Naive thymus-derived CD4-positive, alpha-beta T cell (primary cell): ENCODE data around the gene UMAD1. TPM values are rescaled to one million over a fixed set of nuclear protein-coding genes. Genes with fewer than 3 reads are reported as not detected.

Source experiments
- ATAC-seq: fragments of 150-1000 bp; cut with Tn5 transposase; 2 replicates; pipeline ENCODE4 v1.10.0; 2021; ENCODE audit warnings: mild to moderate bottlenecking, moderate library complexity
- CTCF ChIA-PET: fragments of 350-600 bp; sonication (Branson Sonifier 250); formaldehyde crosslinking; loops from one replicate; lab custom pipeline; 2021; ENCODE audit warnings: antibody characterized with exemption; lab: Charles Lee
- POLR2A ChIA-PET: fragments of 350-600 bp; sonication (Branson Sonifier 250); formaldehyde crosslinking; loops from one replicate; lab custom pipeline; 2021; ENCODE audit warnings: antibody characterized with exemption, inconsistent platforms; lab: Charles Lee
- DNase-seq, 9 donors: peaks; one replicate each; pipeline versions ENCODE4 v3.0.0 to v3.0.0-alpha.2; 2020 to 2022; ENCODE audit warnings: mixed read lengths in 1 of 9
- H3K27ac ChIP-seq: one replicate; pipeline ENCODE4 v1.7.0; 2013; ENCODE audit warnings: mild to moderate bottlenecking, low read depth, low read length, moderate library complexity
- H3K27me3 ChIP-seq, 2 donors: one replicate each; pipeline ENCODE4 v1.7.0; 2013; ENCODE audit warnings: low read length in 2 of 2, mild to moderate bottlenecking in 2 of 2, moderate library complexity in 2 of 2; ENCODE audit not compliant: control insufficient read depth in 2 of 2, insufficient read depth in 2 of 2
- H3K36me3 ChIP-seq, 3 experiments: 1 replicate in 2 of 3; 2 replicates in 1 of 3; pipeline ENCODE4 v1.7.0; 2013; ENCODE audit warnings: low read length in 3 of 3, mild to moderate bottlenecking in 3 of 3, moderate library complexity in 1 of 3; ENCODE audit not compliant: insufficient read depth in 3 of 3, control insufficient read depth in 2 of 3
- H3K4me1 ChIP-seq, 2 donors: one replicate each; pipeline ENCODE4 v1.7.0; 2013; ENCODE audit warnings: low read length in 2 of 2, mild to moderate bottlenecking in 2 of 2, moderate library complexity in 1 of 2; ENCODE audit not compliant: control insufficient read depth in 2 of 2, insufficient read depth in 2 of 2
- H3K4me3 ChIP-seq: 2 replicates; pipeline ENCODE4 v1.7.0; 2013; ENCODE audit warnings: mild to moderate bottlenecking, low read length
- H3K9me3 ChIP-seq, 3 experiments: 1 replicate in 2 of 3; 2 replicates in 1 of 3; pipeline ENCODE4 v1.7.0; 2013; ENCODE audit warnings: low read length in 3 of 3; ENCODE audit not compliant: control insufficient read depth in 2 of 3
- H3K27ac Mint-ChIP-seq, 9 donors: one replicate each; pipeline ENCODE4 v1.8.0; 2020 to 2022; ENCODE audit warnings: mixed read lengths in 9 of 9, mild to moderate bottlenecking in 8 of 9, moderate library complexity in 5 of 9, inconsistent platforms in 2 of 9
- H3K27me3 Mint-ChIP-seq, 5 donors: one replicate each; pipeline ENCODE4 v1.8.0; 2021 to 2022; ENCODE audit warnings: mixed read lengths in 5 of 5, mild to moderate bottlenecking in 1 of 5
- H3K36me3 Mint-ChIP-seq, 5 donors: one replicate each; pipeline ENCODE4 v1.8.0; 2020 to 2022; ENCODE audit warnings: mixed read lengths in 5 of 5, mild to moderate bottlenecking in 3 of 5, inconsistent platforms in 1 of 5
- H3K4me1 Mint-ChIP-seq, 7 donors: one replicate each; pipeline ENCODE4 v1.8.0; 2020 to 2022; ENCODE audit warnings: mixed read lengths in 7 of 7, mild to moderate bottlenecking in 3 of 7, inconsistent platforms in 1 of 7
- H3K4me3 Mint-ChIP-seq, 10 donors: one replicate each; pipeline ENCODE4 v1.8.0; 2020 to 2022; ENCODE audit warnings: mild to moderate bottlenecking in 10 of 10, mixed read lengths in 10 of 10, moderate library complexity in 6 of 10, inconsistent platforms in 2 of 10
- H3K9me3 Mint-ChIP-seq, 11 donors: one replicate each; pipeline ENCODE4 v1.8.0; 2020 to 2022; ENCODE audit warnings: mixed read lengths in 11 of 11, mild to moderate bottlenecking in 4 of 11, inconsistent platforms in 1 of 11, moderate library complexity in 1 of 11
- intact Hi-C, 2 donors: fragments of 100-400 bp; cut with micrococcal nuclease; formaldehyde crosslinking; loops; one replicate each; pipeline ENCODE4 v1.15.1; 2023
- polyA plus RNA-seq, 2 donors: library from polyadenylated mRNA; unstranded; fragments of 300-500 nt; fragmentation: Illumina TruSeq; gene quantifications; one replicate each; pipeline ENCODE4 v1.2.3, GENCODE V29; 2021
- total RNA-seq, 6 experiments: library from RNA in 5 of 6; stranded (reverse) in 5 of 6; gene quantifications; 1 replicate in 5 of 6; 2 replicates in 1 of 6; pipeline ENCODE4 v1.2.3 and lab custom pipeline; 2021 to 2026

Gene UMAD1
- total and polyA plus RNA-seq, 7 experiments from 2014 or later, result 11.4 to 28.6 (median 25.2) TPM

GRCh38 chr7:7919449-7919945, 278.9 kb downstream of the UMAD1 start:
- POLR2A ChIA-PET, result interaction anchor here (1.3 kb wide), 1 partner anchor 48 kb away, joined by 4 read pairs; no protein-coding TSS in a partner anchor

GRCh38 chr7:7920056-7920455, 279.5 kb downstream of the UMAD1 start:
- H3K27me3 Mint-ChIP-seq, result no peaks in the 10 kb centered on the region
- peak overlapping the region in 3 of 10 donors; percentile 66 to 80 (median 77) for H3K4me3 Mint-ChIP-seq
- H3K27ac ChIP-seq, result no peak overlapping the region

More at GRCh38 chr7:7919449-7919945, 278.9 kb downstream of the UMAD1 start:
- H3K4me1 ChIP-seq, result peaks cover 0 to 7% of the 10 kb centered on the region in 2 donors
- no peaks in the 10 kb centered on the region for H3K9me3 ChIP-seq
- H3K36me3 ChIP-seq, result no peaks in the 10 kb centered on the region
- Mint-ChIP-seq H3K27me3 (no peaks in the 10 kb centered on the region), H3K4me3 (no peak overlapping the region), H3K27ac (no peak overlapping the region), H3K4me1 (peaks cover 12 to 30% (median 15%) of the 10 kb centered on the region in 7 donors), H3K9me3 (peaks cover 0 to 3% (median 0%) of the 10 kb centered on the region in 11 donors), H3K36me3 (peaks cover 6 to 17% (median 12%) of the 10 kb centered on the region in 5 donors)
- intact Hi-C loops, result no loop called here
- ATAC-seq (no peak), DNase-seq (no peak)
- no peak overlapping the region for H3K27ac ChIP-seq
- CTCF ChIA-PET, result interaction anchor here (0.6 to 1.4 kb wide), 2 partner anchors 25 to 54 kb away, joined by 3 to 4 read pairs; no protein-coding TSS in a partner anchor
- no peak overlapping the region for H3K4me3 ChIP-seq
- H3K27me3 ChIP-seq, result no peaks in the 10 kb centered on the region

GRCh38 chr7:7920481-7920880, 279.9 kb downstream of the UMAD1 start:
- Mint-ChIP-seq H3K4me1 (peaks cover 14 to 33% (median 18%) of the 10 kb centered on the region in 7 donors), H3K4me3 (peak overlapping the region in 8 of 10 donors; percentile 60 to 83 (median 70)), H3K36me3 (peaks cover 6 to 17% (median 12%) of the 10 kb centered on the region in 5 donors), H3K27me3 (no peaks in the 10 kb centered on the region), H3K27ac (peak overlapping the region in 2 of 9 donors; percentile 18 to 71), H3K9me3 (peaks cover 0 to 3% (median 0%) of the 10 kb centered on the region in 11 donors)
- Histone ChIP-seq H3K27me3 (no peaks in the 10 kb centered on the region), H3K4me3 (peak overlapping the region; percentile 26), H3K4me1 (peaks cover 0 to 8% of the 10 kb centered on the region in 2 donors), H3K36me3 (no peaks in the 10 kb centered on the region), H3K9me3 (no peaks in the 10 kb centered on the region), H3K27ac (no peak overlapping the region)
- ChIA-PET POLR2A (interaction anchor here (1.0 to 1.3 kb wide), 3 partner anchors 45 to 50 kb away, joined by 4 read pairs; no protein-coding TSS in a partner anchor), CTCF (interaction anchor here (0.7 to 1.4 kb wide), 2 partner anchors 9 to 24 kb away, joined by 3 read pairs; no protein-coding TSS in a partner anchor)
- ATAC-seq (peak; percentile 44), DNase-seq (peak in 3 of 9 donors; percentile 5 to 13 (median 7))
- intact Hi-C loops, result loop anchor here (2.0 to 5.0 kb wide), 5 partner anchors 24 to 272 kb away; partner anchors contain the start of gene GLCCI1 (in 1 of the 2)

More at GRCh38 chr7:7920056-7920455, 279.5 kb downstream of the UMAD1 start:
- no peak for ATAC-seq
- Mint-ChIP-seq H3K4me1 (peaks cover 14 to 33% (median 18%) of the 10 kb centered on the region in 7 donors), H3K27ac (no peak overlapping the region), H3K9me3 (peaks cover 0 to 3% (median 0%) of the 10 kb centered on the region in 11 donors), H3K36me3 (peaks cover 6 to 17% (median 12%) of the 10 kb centered on the region in 5 donors)
- ChIA-PET CTCF (interaction anchor here (0.7 to 1.4 kb wide), 2 partner anchors 9 to 25 kb away, joined by 3 read pairs; no protein-coding TSS in a partner anchor), POLR2A (interaction anchor here (1.0 to 1.3 kb wide), 3 partner anchors 46 to 50 kb away, joined by 4 read pairs; no protein-coding TSS in a partner anchor)
- H3K4me1 ChIP-seq, result peaks cover 0 to 8% of the 10 kb centered on the region in 2 donors
- no peaks in the 10 kb centered on the region for H3K27me3 ChIP-seq
- no peaks in the 10 kb centered on the region for H3K36me3 ChIP-seq
- intact Hi-C loops, result loop anchor here (2.0 to 5.0 kb wide), 5 partner anchors 25 to 272 kb away; partner anchors contain the start of gene GLCCI1 (in 1 of the 2)
- DNase-seq, result no peak
- peak overlapping the region; percentile 26 for H3K4me3 ChIP-seq
- H3K9me3 ChIP-seq, result no peaks in the 10 kb centered on the region

GRCh38 chr7:7921830-7922229, 281.3 kb downstream of the UMAD1 start:
- Histone ChIP-seq H3K36me3 (no peaks in the 10 kb centered on the region), H3K9me3 (no peaks in the 10 kb centered on the region), H3K4me3 (no peak overlapping the region), H3K27ac (no peak overlapping the region), H3K4me1 (peaks cover 0 to 8% of the 10 kb centered on the region in 2 donors), H3K27me3 (no peaks in the 10 kb centered on the region)
- intact Hi-C loops, result loop anchor here (2.0 to 5.0 kb wide), 5 partner anchors 23 to 270 kb away; partner anchors contain the start of gene GLCCI1 (in 1 of the 2)
- no peak for ATAC-seq
- no peaks in the 10 kb centered on the region for H3K9me3 Mint-ChIP-seq
- ChIA-PET POLR2A (no interaction called here), CTCF (no interaction called here)
- DNase-seq, result no peak
- no peaks in the 10 kb centered on the region for H3K27me3 Mint-ChIP-seq
- peaks cover 14 to 33% (median 18%) of the 10 kb centered on the region in 7 donors for H3K4me1 Mint-ChIP-seq
- no peak overlapping the region for H3K27ac Mint-ChIP-seq
- H3K4me3 Mint-ChIP-seq, result peak overlapping the region in 1 of 10 donors; percentile 28
- H3K36me3 Mint-ChIP-seq, result peaks cover 0 to 12% (median 8%) of the 10 kb centered on the region in 5 donors

- CTCF ChIA-PET, result no interaction called here
- H3K9me3 Mint-ChIP-seq, result no peaks in the 10 kb centered on the region
- H3K36me3 ChIP-seq, result no peaks in the 10 kb centered on the region
These were observed 282.3 kb downstream of the UMAD1 start for GRCh38 chr7:7922684-7923385.

GRCh38 chr7:7923818-7924217, 283.3 kb downstream of the UMAD1 start:
- peaks cover 14 to 33% (median 18%) of the 10 kb centered on the region in 7 donors for H3K4me1 Mint-ChIP-seq
- no peak for ATAC-seq

More at GRCh38 chr7:7922684-7923385, 282.3 kb downstream of the UMAD1 start:
- intact Hi-C loops, result loop anchor here (5.0 kb wide), 3 partner anchors 44 to 269 kb away; partner anchors contain the start of gene GLCCI1 (in 1 of the 2)
- H3K4me3 ChIP-seq, result no peak overlapping the region
- ATAC-seq (no peak), DNase-seq (no peak)
- no peak overlapping the region for H3K27ac ChIP-seq
- H3K27me3 Mint-ChIP-seq, result no peaks in the 10 kb centered on the region
- POLR2A ChIA-PET, result no interaction called here
- no peak overlapping the region for H3K27ac Mint-ChIP-seq
- no peaks in the 10 kb centered on the region for H3K27me3 ChIP-seq
- no peak overlapping the region for H3K4me3 Mint-ChIP-seq
- peaks cover 14 to 33% (median 18%) of the 10 kb centered on the region in 7 donors for H3K4me1 Mint-ChIP-seq
- peaks cover 0 to 9% (median 5%) of the 10 kb centered on the region in 5 donors for H3K36me3 Mint-ChIP-seq
- peaks cover 0 to 8% of the 10 kb centered on the region in 2 donors for H3K4me1 ChIP-seq
- H3K9me3 ChIP-seq, result no peaks in the 10 kb centered on the region

More at GRCh38 chr7:7923818-7924217, 283.3 kb downstream of the UMAD1 start:
- DNase-seq, result no peak
- no peaks in the 10 kb centered on the region for H3K27me3 Mint-ChIP-seq
- H3K36me3 Mint-ChIP-seq, result peaks cover 0 to 9% (median 5%) of the 10 kb centered on the region in 5 donors
- no peaks in the 10 kb centered on the region for H3K9me3 ChIP-seq
- no peaks in the 10 kb centered on the region for H3K9me3 Mint-ChIP-seq
- peak overlapping the region in 6 of 10 donors; percentile 2 to 71 (median 12) for H3K4me3 Mint-ChIP-seq
- no peak overlapping the region for H3K4me3 ChIP-seq
- H3K27ac Mint-ChIP-seq, result peak overlapping the region in 3 of 9 donors; percentile 9 to 48 (median 43)
- no peaks in the 10 kb centered on the region for H3K36me3 ChIP-seq
- CTCF ChIA-PET, result no interaction called here
- H3K27me3 ChIP-seq, result no peaks in the 10 kb centered on the region
- H3K4me1 ChIP-seq, result peaks cover 0 to 8% of the 10 kb centered on the region in 2 donors
- POLR2A ChIA-PET, result no interaction called here
- no peak overlapping the region for H3K27ac ChIP-seq
- intact Hi-C loops, result loop anchor here (5.0 kb wide), 3 partner anchors 43 to 268 kb away; partner anchors contain the start of gene GLCCI1 (in 1 of the 2)
